MCF 10A (cell line): ENCODE measurements around the gene SLU7. TPM values are rescaled to one million over a fixed set of nuclear protein-coding genes. Genes with fewer than 3 reads are reported as not detected.

ENCODE experiments used
- BruUV-seq: library from RNA; stranded (reverse); fragments of 400-500 nt; replicated peaks from 2 replicates; lab custom pipeline; 2021; lab: Mats Ljungman, UMichigan
- CTCF ChIA-PET: fragments of 300-600 bp; sonication (Branson Sonifier 250); formaldehyde crosslinking; extraction: SDS; loops from one replicate; lab custom pipeline; 2021; ENCODE audit warnings: antibody characterized with exemption, inconsistent platforms; lab: Yijun Ruan, JAX
- POLR2A ChIA-PET: fragments of 300-600, 350-650 bp; sonication (Branson Sonifier 250); formaldehyde crosslinking; extraction: SDS; loops from one replicate; lab custom pipeline; 2020; ENCODE audit warnings: antibody characterized with exemption, inconsistent platforms; lab: Yijun Ruan, JAX
- DNase-seq: peaks from one replicate; pipeline ENCODE4 v3.0.0-alpha.2; 2018; ENCODE audit not compliant: unreplicated experiment
- H3K27ac Mint-ChIP-seq: one replicate; pipeline ENCODE4 v1.8.0; 2022; ENCODE audit warnings: mild to moderate bottlenecking, low read depth, mixed read lengths; ENCODE audit not compliant: unreplicated experiment
- H3K27me3 Mint-ChIP-seq: one replicate; pipeline ENCODE4 v1.8.0; 2022; ENCODE audit warnings: mixed read lengths; ENCODE audit not compliant: insufficient read depth, unreplicated experiment
- H3K36me3 Mint-ChIP-seq: one replicate; pipeline ENCODE4 v1.8.0; 2022; ENCODE audit warnings: mild to moderate bottlenecking, moderate library complexity, mixed read lengths; ENCODE audit not compliant: insufficient read depth, unreplicated experiment
- H3K4me1 Mint-ChIP-seq: one replicate; pipeline ENCODE4 v1.8.0; 2022; ENCODE audit warnings: mixed read lengths; ENCODE audit not compliant: insufficient read depth, unreplicated experiment
- H3K4me3 Mint-ChIP-seq: one replicate; pipeline ENCODE4 v1.8.0; 2022; ENCODE audit warnings: mild to moderate bottlenecking, moderate library complexity, mixed read lengths; ENCODE audit not compliant: unreplicated experiment
- H3K9me3 Mint-ChIP-seq: one replicate; pipeline ENCODE4 v1.8.0; 2022; ENCODE audit warnings: mixed read lengths; ENCODE audit not compliant: unreplicated experiment
- CTCF ChIP-seq: fragments of 200-600 bp; IDR thresholded peaks from one replicate; pipeline ENCODE4 v1.8.0; 2022; ENCODE audit warnings: antibody characterized with exemption, mild to moderate bottlenecking; ENCODE audit not compliant: unreplicated experiment
- intact Hi-C: fragments of 100-400 bp; cut with micrococcal nuclease; formaldehyde crosslinking; loops from 2 replicates; pipeline ENCODE4 v1.14.1; 2022
- total RNA-seq: library from RNA; stranded (reverse); gene quantifications from 2 replicates; pipeline ENCODE4 v1.2.3, GENCODE V29; 2022

The SLU7 gene
- total RNA-seq, 1 experiment from 2014 or later = 64.6 TPM

DNA sequence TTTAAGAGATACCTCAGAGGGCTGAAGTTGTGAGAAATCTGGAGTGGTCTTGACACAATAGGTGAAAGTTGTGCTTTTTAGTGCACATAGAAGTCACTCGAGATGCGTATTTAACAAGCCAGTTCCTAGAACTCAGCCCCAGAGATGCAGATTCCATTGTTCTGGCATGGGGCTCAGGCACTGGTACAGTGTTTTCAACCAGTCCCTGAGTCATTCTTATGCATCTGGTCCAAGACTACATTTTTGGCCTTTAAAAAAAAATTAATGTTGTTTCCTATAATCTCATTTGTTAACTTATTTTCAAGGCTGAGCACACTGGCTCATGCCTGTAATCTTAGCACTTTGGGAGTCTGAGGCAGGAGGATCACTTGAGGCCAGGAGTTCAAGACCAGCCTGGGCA, 32.4 kb upstream of the SLU7 start:
- CTCF ChIA-PET = interaction anchor here (3.9 kb wide), 1 partner anchor 13 kb away, joined by 49 read pairs; no protein-coding TSS in a partner anchor
- POLR2A ChIA-PET = no interaction called here

GRCh38 chr5:160450164-160450932, 31.5 kb upstream of the SLU7 start:
- no peak for TF ChIP-seq CTCF
- CTCF ChIA-PET = interaction anchor here (1.0 kb wide), 1 partner anchor 12 kb away, joined by 3 read pairs; no protein-coding TSS in a partner anchor
- BruUV-seq = no TSS peak
- Mint-ChIP-seq H3K4me1 (no peaks in the 10 kb centered on the region), H3K36me3 (no peaks in the 10 kb centered on the region), H3K4me3 (no peak overlapping the region), H3K27ac (no peak overlapping the region), H3K9me3 (no peaks in the 10 kb centered on the region), H3K27me3 (no peaks in the 10 kb centered on the region)
- POLR2A ChIA-PET = no interaction called here
- intact Hi-C loops = no loop called here
- DNase-seq = no peak

More for the DNA sequence above, 32.4 kb upstream of the SLU7 start:
- no peaks in the 10 kb centered on the region for H3K27me3 Mint-ChIP-seq
- no peaks in the 10 kb centered on the region for H3K9me3 Mint-ChIP-seq
- no peaks in the 10 kb centered on the region for H3K36me3 Mint-ChIP-seq
- no peak for DNase-seq
- H3K27ac Mint-ChIP-seq = no peak overlapping the region
- H3K4me1 Mint-ChIP-seq = no peaks in the 10 kb centered on the region
- no peak overlapping the region for H3K4me3 Mint-ChIP-seq
- intact Hi-C loops = no loop called here
- TF ChIP-seq CTCF = no peak
- no TSS peak for BruUV-seq

DNA sequence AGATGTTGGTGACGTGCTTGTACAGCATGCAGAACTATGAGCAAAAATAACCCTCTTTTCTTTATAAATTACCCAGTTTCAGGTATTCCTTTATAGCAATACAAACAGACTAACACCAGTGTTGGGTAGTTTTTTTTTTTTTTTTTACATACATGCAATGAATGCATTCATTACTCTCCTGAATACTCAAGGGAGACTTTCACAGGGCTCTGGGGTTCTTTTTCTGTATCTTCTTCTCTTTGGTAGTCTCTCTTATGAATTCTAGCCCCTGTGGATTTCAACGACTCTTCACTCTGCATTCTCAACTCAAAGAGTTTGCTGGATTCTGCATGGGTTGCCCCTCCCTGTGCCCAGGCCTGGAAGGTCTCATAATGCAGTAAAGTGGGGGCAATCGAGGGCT, 30.6 kb upstream of the SLU7 start:
- H3K27me3 Mint-ChIP-seq = no peaks in the 10 kb centered on the region

More for the DNA sequence above, 30.6 kb upstream of the SLU7 start:
- no TSS peak for BruUV-seq
- intact Hi-C loops = no loop called here
- Mint-ChIP-seq H3K9me3 (no peaks in the 10 kb centered on the region), H3K27ac (no peak overlapping the region), H3K4me3 (no peak overlapping the region), H3K4me1 (no peaks in the 10 kb centered on the region), H3K36me3 (no peaks in the 10 kb centered on the region)
- ChIA-PET POLR2A (interaction anchor here (1.3 kb wide), 1 partner anchor 10 kb away, joined by 3 read pairs; no protein-coding TSS in a partner anchor), CTCF (interaction anchor here (3.4 kb wide), 1 partner anchor 11 kb away, joined by 36 read pairs; no protein-coding TSS in a partner anchor)
- no peak for DNase-seq
- no peak for TF ChIP-seq CTCF
